Subcutaneous adipose tissue (tissue), 4 donors: Measurements from ENCODE around the gene PHACTR4. TPM values are rescaled to one million over a fixed set of nuclear protein-coding genes. Genes with fewer than 3 reads are reported as not detected.

ENCODE experiments used
- CTCF ChIP-seq: fragments of 450-650 bp; IDR thresholded peaks from one replicate; pipeline ENCODE4 v1.5.1; 2016; ENCODE audit warnings: low read depth, mild to moderate bottlenecking, control low read depth, antibody characterized with exemption, moderate library complexity
- total RNA-seq, 4 donors: library from RNA; depleted of rRNA; stranded (reverse); fragments of >200 nt; gene quantifications; one replicate each; pipeline ENCODE4 v1.1.0, GENCODE V29; 2016

Gene PHACTR4
- total RNA-seq, 4 donors from 2014 or later, result 15.4 to 24.9 (median 19.1) TPM

GRCh38 chr1:28518745-28519341 lies 149.3 kb downstream of the PHACTR4 start:
- TF ChIP-seq CTCF, result no peak

- TF ChIP-seq CTCF, result no peak
Observed at GRCh38 chr1:28519946-28520725, 150.6 kb downstream of the PHACTR4 start.

GRCh38 chr1:28521502-28522164 lies 152.1 kb downstream of the PHACTR4 start:
- TF ChIP-seq CTCF, result no peak

GRCh38 chr1:28526886-28527285 lies 157.3 kb downstream of the PHACTR4 start:
- TF ChIP-seq CTCF, result no peak

- no peak for TF ChIP-seq CTCF
Observed at GRCh38 chr1:28530456-28530855, 160.9 kb downstream of the PHACTR4 start.

GRCh38 chr1:28534671-28535070 lies 165.1 kb downstream of the PHACTR4 start:
- TF ChIP-seq CTCF, result no peak

GRCh38 chr1:28535180-28535579 lies 165.6 kb downstream of the PHACTR4 start:
- no peak for TF ChIP-seq CTCF
